ENCODE measurements around the gene SORCS2. TPM values are rescaled to one million over a fixed set of nuclear protein-coding genes. Genes with fewer than 3 reads are reported as not detected.

SORCS2 gene
- total and polyA plus RNA-seq, 2 donors (not counting 1 experiment from before 2014, with no cell fraction given): not detected

GRCh38 chr4:7694324-7694723 is 502.0 kb downstream of the SORCS2 start:
- Mint-ChIP-seq H3K27ac (no peak overlapping the region), H3K27me3 (peaks cover 5% of the 10 kb centered on the region), H3K4me3 (no peak overlapping the region), H3K4me1 (no peaks in the 10 kb centered on the region), H3K9me3 (ENCODE audit: insufficient read depth) (peaks cover 2% of the 10 kb centered on the region)
- Histone ChIP-seq H3K27ac (ENCODE audit: low read length in 2 of 2) (no peak overlapping the region), H3K9ac (ENCODE audit: low read length) (no peak overlapping the region), H3K4me1 (ENCODE audit: control insufficient read depth in 2 of 2, insufficient read depth in 2 of 2, low read length in 2 of 2) (no peaks in the 10 kb centered on the region), H3K9me3 (ENCODE audit: control extremely low read depth in 1 of 3, control insufficient read depth in 2 of 3, insufficient read depth in 1 of 3, low read length in 2 of 3) (peaks cover 0 to 9% (median 0%) of the 10 kb centered on the region in 3 donors), H4K20me1 (ENCODE audit: control insufficient read depth, insufficient read depth, low read length, poor library complexity, severe bottlenecking) (no peaks in the 10 kb centered on the region), H2AFZ (ENCODE audit: insufficient read depth, low read depth, low read length, poor library complexity, severe bottlenecking) (no peak overlapping the region), H3K4me2 (replicated peaks; ENCODE audit: low read depth, low read length, poor library complexity, severe bottlenecking) (no peak overlapping the region), H3K79me2 (ENCODE audit: control insufficient read depth, insufficient read depth, low read length) (no peaks in the 10 kb centered on the region), H3K36me3 (replicated peaks in 1 of 2; ENCODE audit: control extremely low read depth in 1 of 2, control insufficient read depth in 1 of 2, extremely low read depth in 1 of 2, insufficient read depth in 2 of 2, low read length in 1 of 2) (no peaks in the 10 kb centered on the region), H3K27me3 (replicated peaks in 1 of 4; ENCODE audit: control extremely low read depth in 1 of 4, control insufficient read depth in 3 of 4, insufficient read depth in 4 of 4, low read length in 3 of 4) (no peaks in the 10 kb centered on the region), H3K4me3 (ENCODE audit: control extremely low read depth in 1 of 5, extremely low read depth in 1 of 5, insufficient read depth in 1 of 5, low read depth in 2 of 5, low read length in 4 of 5) (no peak overlapping the region)
- CTCF ChIA-PET: no interaction called here
- 88% methylated on average over 13 of the region's 13 CpGs for WGBS (ENCODE audit: insufficient coverage)
- no peak for ATAC-seq (ENCODE audit: low read depth)
- intact Hi-C loops (cut with micrococcal nuclease): no loop called here
- no peak for DNase-seq
- POLR2A ChIA-PET: no interaction called here
- TF ChIP-seq EZH2 (IDR thresholded peaks at IDR 0.05; ENCODE audit: borderline replicate concordance, insufficient read depth, low read depth, low read length, poor library complexity, severe bottlenecking) (no peak), CTCF (IDR thresholded peaks at IDR 0.05) (no peak)

GRCh38 chr4:7697343-7697742 is 505.0 kb downstream of the SORCS2 start:
- intact Hi-C loops (cut with micrococcal nuclease): no loop called here
- H3K9me3 ChIP-seq (ENCODE audit: control extremely low read depth in 1 of 3, control insufficient read depth in 2 of 3, insufficient read depth in 1 of 3, low read length in 2 of 3): peaks cover 0 to 6% (median 0%) of the 10 kb centered on the region in 3 donors
- H3K79me2 ChIP-seq (ENCODE audit: control insufficient read depth, insufficient read depth, low read length): no peaks in the 10 kb centered on the region
- H3K27ac ChIP-seq (ENCODE audit: low read length in 2 of 2): no peak overlapping the region
- peaks cover 2% of the 10 kb centered on the region for H3K9me3 Mint-ChIP-seq (ENCODE audit: insufficient read depth)
- H4K20me1 ChIP-seq (ENCODE audit: control insufficient read depth, insufficient read depth, low read length, poor library complexity, severe bottlenecking): no peaks in the 10 kb centered on the region
- no peaks in the 10 kb centered on the region for H3K27me3 ChIP-seq (replicated peaks in 1 of 4; ENCODE audit: control extremely low read depth in 1 of 4, control insufficient read depth in 3 of 4, insufficient read depth in 4 of 4, low read length in 3 of 4)
- no peak overlapping the region for H3K4me3 Mint-ChIP-seq
- H3K4me3 ChIP-seq (ENCODE audit: control extremely low read depth in 1 of 5, extremely low read depth in 1 of 5, insufficient read depth in 1 of 5, low read depth in 2 of 5, low read length in 4 of 5): no peak overlapping the region
- WGBS (ENCODE audit: insufficient coverage): 83% methylated on average over 8 of the region's 8 CpGs
- no peaks in the 10 kb centered on the region for H3K4me1 ChIP-seq (ENCODE audit: control insufficient read depth in 2 of 2, insufficient read depth in 2 of 2, low read length in 2 of 2)
- ChIA-PET POLR2A (no interaction called here), CTCF (no interaction called here)
- no peak overlapping the region for H2AFZ ChIP-seq (ENCODE audit: insufficient read depth, low read depth, low read length, poor library complexity, severe bottlenecking)
- no peak overlapping the region for H3K4me2 ChIP-seq (replicated peaks; ENCODE audit: low read depth, low read length, poor library complexity, severe bottlenecking)
- H3K27me3 Mint-ChIP-seq: peaks cover 5% of the 10 kb centered on the region
- H3K4me1 Mint-ChIP-seq: no peaks in the 10 kb centered on the region
- ATAC-seq (ENCODE audit: low read depth) (no peak), DNase-seq (no peak)
- H3K27ac Mint-ChIP-seq: no peak overlapping the region
- TF ChIP-seq CTCF (IDR thresholded peaks at IDR 0.05) (no peak), EZH2 (IDR thresholded peaks at IDR 0.05; ENCODE audit: borderline replicate concordance, insufficient read depth, low read depth, low read length, poor library complexity, severe bottlenecking) (no peak)
- H3K36me3 ChIP-seq (replicated peaks in 1 of 2; ENCODE audit: control extremely low read depth in 1 of 2, control insufficient read depth in 1 of 2, extremely low read depth in 1 of 2, insufficient read depth in 2 of 2, low read length in 1 of 2): no peaks in the 10 kb centered on the region
- H3K9ac ChIP-seq (ENCODE audit: low read length): no peak overlapping the region
